Right lobe of liver (tissue), 6 donors: ENCODE measurements around the gene WFDC11. TPM values are rescaled to one million over a fixed set of nuclear protein-coding genes. Genes with fewer than 3 reads are reported as not detected.
"Not testable (repeated sequence)": the region's sequence is repeated elsewhere in the genome, so short reads cannot be mapped to it uniquely, and the experiment has no call there.

Experiments
- ATAC-seq, 4 donors: fragments of 200-7000 bp; cut with Tn5 transposase; one replicate each; pipeline ENCODE4 v1.9.1; 2020; ENCODE audit warnings: mild to moderate bottlenecking in 4 of 4, moderate library complexity in 4 of 4
- DNase-seq, 3 donors: peaks; one replicate each; pipeline ENCODE4 v3.0.0-alpha.2; 2020
- H3K27ac ChIP-seq, 3 donors: fragments of 200-600 bp; one replicate each; pipeline ENCODE4 v1.8.0; 2022
- H3K27me3 ChIP-seq, 2 donors: fragments of 200-600 bp; one replicate each; pipeline ENCODE4 v1.8.0; 2022
- H3K36me3 ChIP-seq, 4 donors: fragments of 200-600 bp; sonication (generic) in 1 of 4; one replicate each; pipeline versions ENCODE4 v1.5.1 to v1.8.0; 2017 to 2022; ENCODE audit warnings: control low read depth in 1 of 4
- H3K4me1 ChIP-seq, 4 donors: fragments of 200-600 bp; sonication (generic) in 1 of 4; one replicate each; pipeline versions ENCODE4 v1.5.1 to v1.8.0; 2017 to 2022; ENCODE audit warnings: control low read depth in 1 of 4
- H3K4me3 ChIP-seq, 3 donors: fragments of 200-600 bp; one replicate each; pipeline ENCODE4 v1.8.0; 2022
- H3K9me3 ChIP-seq, 4 donors: fragments of 200-600 bp; sonication (generic) in 1 of 4; one replicate each; pipeline versions ENCODE4 v1.5.1 to v1.8.0; 2017 to 2022; ENCODE audit warnings: control low read depth in 1 of 4
- CTCF ChIP-seq, 4 donors: fragments of 200-600 bp in 3 of 4; fragments of 450-650 bp in 1 of 4; IDR thresholded peaks; one replicate each; pipeline versions ENCODE4 v1.5.1 to v1.8.0; 2016 to 2022; ENCODE audit warnings: antibody characterized with exemption in 4 of 4, mild to moderate bottlenecking in 2 of 4
- POLR2A ChIP-seq: fragments of 450-650 bp; IDR thresholded peaks from one replicate; pipeline ENCODE4 v1.6.1; 2017; ENCODE audit warnings: antibody characterized with exemption, mild to moderate bottlenecking
- WGBS: methylation state at CpG from one replicate; pipeline ENCODE4 v1.1.6; 2018; ENCODE audit warnings: low coverage, low lambda C conversion rate; ENCODE audit not compliant: insufficient coverage; ENCODE audit errors: missing lambda C conversion rate; 5-methylcytosine and 5-hydroxymethylcytosine counted together
- intact Hi-C, 2 donors: fragments of 100-400 bp; cut with DNase I; formaldehyde crosslinking; loops; one replicate each; pipeline versions ENCODE4 v1.11.2 to v1.14.1; 2022
- total RNA-seq, 6 experiments: library from RNA; depleted of rRNA in 2 of 6; stranded (reverse); fragments of >200 nt in 2 of 6; fragmentation: NEBNext Ultra II Directional in 3 of 6; extraction: Animal tissue kit (Norgen Biotek cat#: 25700) in 3 of 6; gene quantifications; one replicate each; pipeline versions ENCODE4 v1.1.0 to v1.2.4, GENCODE V29; 2016 to 2023
- donor health status: DM: no; HTN: yes; CAD: no.
- donor health status: DM: no; HTN: no; CAD: no.
- donor health status: DM: no; HTN: no; CAD: no.
- donor health status: DM: no; HTN: yes; CAD: no.
- donor health status: DM: no; HTN: yes; CAD: no.

The WFDC11 gene
- total RNA-seq, 6 experiments from 2014 or later: not detected

- no peak for ATAC-seq
- Histone ChIP-seq H3K27me3 (no peaks in the 10 kb centered on the region), H3K4me1 (no peaks in the 10 kb centered on the region), H3K9me3 (no peaks in the 10 kb centered on the region), H3K27ac (no peak overlapping the region), H3K4me3 (no peak overlapping the region), H3K36me3 (no peaks in the 10 kb centered on the region)
- intact Hi-C loops: no loop called here
- DNase-seq: no peak
- no peak for TF ChIP-seq CTCF (IDR thresholded peaks at IDR 0.05)
- TF ChIP-seq POLR2A: no peak
- WGBS: 71% methylated on average over 6 of the region's 6 CpGs
These were observed 20.7 kb downstream of the WFDC11 start for GRCh38 chr20:45649312-45649863.

- H3K27ac ChIP-seq: no peak overlapping the region
- no peaks in the 10 kb centered on the region for H3K4me1 ChIP-seq
- intact Hi-C loops: no loop called here
- H3K36me3 ChIP-seq: no peaks in the 10 kb centered on the region
- TF ChIP-seq CTCF (IDR thresholded peaks at IDR 0.05) (no peak), POLR2A (no peak)
- no peaks in the 10 kb centered on the region for H3K27me3 ChIP-seq
- DNase-seq: no peak
- no peaks in the 10 kb centered on the region for H3K9me3 ChIP-seq
- 80% methylated on average over 1 of the region's 1 CpG for WGBS
- ATAC-seq: peak in 1 of 4 donors; percentile 30
- no peak overlapping the region for H3K4me3 ChIP-seq
These were observed 22.5 kb downstream of the WFDC11 start for GRCh38 chr20:45647441-45648050.

GRCh38 chr20:45646875-45647274, 23.2 kb downstream of the WFDC11 start:
- WGBS: 37% methylated on average over 2 of the region's 3 CpGs
- Histone ChIP-seq H3K4me3 (no peak overlapping the region), H3K27me3 (no peaks in the 10 kb centered on the region), H3K9me3 (no peaks in the 10 kb centered on the region), H3K36me3 (no peaks in the 10 kb centered on the region), H3K4me1 (no peaks in the 10 kb centered on the region), H3K27ac (no peak overlapping the region)
- intact Hi-C loops: no loop called here
- TF ChIP-seq POLR2A: no peak
- no peak for TF ChIP-seq CTCF (IDR thresholded peaks at IDR 0.05)
- no peak for DNase-seq
- no peak for ATAC-seq

GRCh38 chr20:45645869-45646268, 24.2 kb downstream of the WFDC11 start:
- H3K4me1 ChIP-seq, DNase-seq, H3K4me3 ChIP-seq, H3K36me3 ChIP-seq, intact Hi-C loops, H3K27me3 ChIP-seq, H3K27ac ChIP-seq, ATAC-seq, H3K9me3 ChIP-seq: not testable (repeated sequence)
- no CpG with 5 or more reads among the region's 28 CpGs for WGBS

GRCh38 chr20:45641076-45641475, 29.0 kb downstream of the WFDC11 start:
- DNase-seq, intact Hi-C loops, H3K4me3 ChIP-seq, H3K27ac ChIP-seq, H3K27me3 ChIP-seq, H3K9me3 ChIP-seq, H3K36me3 ChIP-seq, H3K4me1 ChIP-seq, ATAC-seq: not testable (repeated sequence)
- 80% methylated on average over 2 of the region's 24 CpGs for WGBS
